HPDE6-E6E7 (cell line): ENCODE results near the gene GPR142.
"Not testable (repeated sequence)": the region's sequence is repeated elsewhere in the genome, so short reads cannot be mapped to it uniquely, and the experiment has no call there.

ENCODE experiments used
- DNase-seq: peaks from one replicate; pipeline ENCODE4 v3.0.0; 2011; ENCODE audit warnings: missing footprints; ENCODE audit errors: extremely low spot score

The GPR142 gene

DNA sequence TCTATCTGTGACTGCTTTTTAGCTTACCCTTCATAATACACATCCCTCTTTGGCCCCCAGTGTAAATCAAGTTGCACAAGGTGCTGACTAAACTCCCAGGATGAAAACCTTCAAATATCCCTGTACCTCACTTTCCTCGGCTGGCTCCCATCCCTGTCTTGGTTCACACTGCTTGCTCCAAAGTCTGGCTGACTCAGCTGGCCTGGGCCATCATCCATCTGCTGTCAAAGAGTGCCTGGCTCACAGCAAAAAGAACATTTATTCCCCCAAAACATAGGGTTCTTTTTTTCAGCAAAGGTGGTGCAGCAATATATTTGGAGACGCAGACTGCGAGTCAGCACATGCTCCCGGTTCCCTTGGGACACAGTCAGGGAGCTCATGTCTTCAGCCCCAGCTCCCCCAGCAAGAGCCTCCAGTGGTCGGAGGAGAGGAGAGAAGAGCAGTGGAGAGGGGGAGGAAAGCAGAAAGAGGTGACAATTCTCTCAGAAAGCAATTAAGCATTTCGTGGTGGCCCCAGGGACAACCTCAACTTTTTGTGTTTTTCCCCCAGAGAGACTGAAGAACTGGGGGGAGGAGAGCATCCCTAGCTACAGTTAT, 26.1 kb downstream of the GPR142 start:
- no peak for DNase-seq

DNA sequence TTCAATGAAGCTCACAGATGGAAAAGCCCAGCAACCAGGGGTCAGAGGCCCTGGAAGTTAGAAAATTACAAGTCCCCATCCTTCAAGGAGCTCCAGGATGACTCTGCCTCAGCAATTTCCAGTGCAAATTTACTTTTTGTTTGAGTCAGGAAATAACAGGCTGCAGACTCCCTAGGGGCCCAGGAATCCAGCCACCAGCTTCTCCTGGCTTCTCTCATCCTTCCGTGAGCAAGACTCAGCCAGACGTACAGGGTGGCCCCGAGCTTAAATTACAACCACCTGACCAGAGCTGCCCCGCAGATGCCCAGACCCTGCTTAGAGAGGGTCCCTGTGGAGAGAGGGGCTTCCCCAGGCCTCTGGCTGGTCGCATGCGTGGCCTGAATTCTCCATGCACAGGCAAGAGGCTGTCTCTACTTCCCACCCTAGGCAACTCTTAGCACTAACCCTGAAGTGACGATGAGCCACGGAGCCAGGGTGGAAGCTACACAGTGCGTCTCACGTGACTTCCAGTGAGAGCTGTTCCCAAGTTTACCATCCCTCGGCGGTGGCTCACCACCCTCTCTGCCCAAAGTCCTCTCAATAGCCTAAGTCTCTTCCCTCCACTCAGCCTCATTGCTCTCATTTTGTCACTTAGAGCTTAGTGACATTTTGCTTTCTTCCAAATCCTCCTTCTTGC, 27.1 kb downstream of the GPR142 start:
- DNase-seq: no peak

DNA sequence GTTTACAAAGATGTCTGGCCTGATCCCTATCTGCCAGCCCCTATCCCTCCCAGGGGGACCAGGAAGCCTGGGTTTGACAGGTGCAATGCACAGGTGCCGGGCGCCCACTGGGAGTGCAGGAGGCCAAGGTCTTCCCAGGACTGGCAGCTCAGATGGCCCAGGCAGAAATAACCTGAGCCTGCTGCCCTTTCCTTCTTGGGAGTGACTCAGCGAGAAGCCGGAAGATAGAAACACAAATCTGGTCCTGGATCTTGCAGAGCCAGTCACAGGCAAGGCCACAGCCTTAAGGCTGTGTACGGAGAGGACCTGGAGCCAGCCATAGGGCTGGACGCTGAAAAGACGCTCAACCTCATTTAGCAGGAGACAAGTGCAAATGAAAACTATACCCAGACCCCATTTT, 27.7 kb downstream of the GPR142 start:
- DNase-seq: peak; percentile 26

DNA sequence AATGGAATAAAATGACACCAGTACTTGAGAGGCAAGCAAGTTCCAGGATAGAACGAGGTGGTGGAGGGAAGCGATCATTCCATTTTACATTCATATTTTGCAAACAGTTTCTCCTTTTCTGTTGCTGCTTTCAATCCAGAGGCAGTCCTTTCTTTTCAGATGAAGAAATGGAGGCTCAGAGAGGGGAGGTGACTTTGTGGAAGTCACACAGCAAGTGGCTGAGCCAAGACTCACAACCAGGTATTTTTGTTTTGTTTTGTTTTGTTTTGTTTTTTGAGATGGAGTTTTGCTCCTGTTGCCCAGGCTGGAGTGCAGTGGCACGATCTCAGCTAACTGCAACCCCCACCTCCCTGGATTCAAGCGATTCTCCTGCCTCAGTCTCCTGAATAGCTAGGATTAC, 29.3 kb downstream of the GPR142 start:
- DNase-seq: no peak

DNA sequence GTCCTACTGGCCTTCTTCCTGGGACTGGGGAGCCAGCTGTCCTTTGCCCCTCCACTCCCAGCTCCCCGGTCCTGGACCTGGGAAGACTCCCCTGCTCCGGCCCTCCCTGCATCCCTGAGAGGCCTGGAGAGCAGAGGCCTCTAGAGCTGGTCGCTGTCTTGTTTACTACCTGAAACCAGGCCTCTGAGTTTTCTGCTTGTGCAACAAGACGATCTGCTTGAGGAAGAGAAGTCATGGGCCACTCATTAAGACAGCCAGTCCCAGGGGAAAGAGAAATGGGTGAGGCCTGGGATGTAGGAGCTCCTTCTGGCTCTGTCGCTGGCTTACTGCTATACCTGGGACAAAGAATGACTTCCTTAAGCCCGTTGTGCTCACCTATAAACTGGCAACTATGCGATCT, 34.7 kb downstream of the GPR142 start:
- DNase-seq: no peak

DNA sequence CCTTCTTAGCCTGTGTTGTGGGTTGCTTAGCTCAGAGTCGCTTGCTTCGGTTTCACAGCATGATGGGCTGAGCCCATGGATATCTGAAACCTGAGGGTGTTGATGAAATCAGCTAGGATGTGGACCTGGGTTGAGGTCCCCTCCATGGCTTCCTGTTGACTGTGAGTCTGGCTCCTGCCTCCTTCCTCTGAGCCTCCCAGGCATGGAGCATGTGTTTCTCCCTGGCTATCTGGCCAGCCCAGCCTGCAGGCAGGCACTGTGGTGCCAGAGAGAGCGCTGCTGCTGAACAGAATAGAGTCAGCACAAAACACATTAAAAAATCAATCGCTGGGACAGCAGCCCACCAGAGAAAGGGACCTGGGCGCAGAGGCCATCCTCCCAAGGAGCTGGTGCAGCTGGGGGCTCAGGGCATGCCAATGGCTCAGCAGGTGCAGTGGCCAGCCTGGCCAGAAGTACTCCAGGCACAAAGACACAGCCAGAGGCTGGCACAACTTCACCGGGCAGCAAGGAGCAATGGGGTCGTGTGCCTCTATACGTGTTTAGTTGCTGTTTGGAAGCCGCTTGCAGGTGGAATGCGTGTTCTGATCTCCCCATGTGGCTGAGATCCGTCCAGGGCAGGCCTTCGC, 36.3 kb downstream of the GPR142 start:
- DNase-seq: no peak

DNA sequence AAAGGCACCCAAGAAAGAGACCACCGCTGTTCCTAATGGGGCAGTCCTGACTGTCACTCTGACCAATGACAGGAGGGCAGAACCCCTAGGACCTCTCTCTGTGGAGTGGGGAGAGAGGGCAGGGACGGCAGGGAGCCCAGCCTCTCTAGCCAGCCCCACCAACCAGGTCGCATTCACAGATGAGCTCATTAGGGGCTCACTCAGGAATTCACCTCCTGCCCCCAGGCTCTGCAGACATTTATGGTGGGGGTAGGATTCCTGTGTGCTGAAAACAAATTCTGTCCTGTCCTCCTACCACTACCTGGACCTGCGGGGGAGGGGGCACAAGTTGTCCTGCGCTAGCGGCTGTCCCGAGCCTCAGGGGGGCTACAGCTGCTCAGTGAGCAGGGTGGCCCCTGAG, 36.9 kb downstream of the GPR142 start:
- no peak for DNase-seq

DNA sequence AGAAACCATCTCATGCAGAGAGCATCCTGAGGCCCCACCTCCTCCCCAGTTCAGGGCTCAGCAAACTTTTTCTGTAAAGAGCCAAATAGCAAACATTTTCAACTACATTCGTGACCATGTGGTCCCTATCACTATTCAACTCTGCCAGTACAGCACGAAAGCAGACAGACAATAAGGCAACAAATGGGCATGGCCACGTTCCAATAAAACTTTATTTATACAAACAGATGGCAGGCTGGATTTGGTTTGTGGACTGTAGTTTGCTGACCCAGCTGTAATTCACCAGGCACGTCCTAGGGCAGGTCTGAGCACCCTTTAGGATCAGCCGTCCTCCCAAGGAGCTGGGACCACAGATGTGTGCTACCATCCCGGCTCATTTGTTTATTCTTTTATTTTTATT, 37.5 kb downstream of the GPR142 start:
- DNase-seq: no peak

DNA sequence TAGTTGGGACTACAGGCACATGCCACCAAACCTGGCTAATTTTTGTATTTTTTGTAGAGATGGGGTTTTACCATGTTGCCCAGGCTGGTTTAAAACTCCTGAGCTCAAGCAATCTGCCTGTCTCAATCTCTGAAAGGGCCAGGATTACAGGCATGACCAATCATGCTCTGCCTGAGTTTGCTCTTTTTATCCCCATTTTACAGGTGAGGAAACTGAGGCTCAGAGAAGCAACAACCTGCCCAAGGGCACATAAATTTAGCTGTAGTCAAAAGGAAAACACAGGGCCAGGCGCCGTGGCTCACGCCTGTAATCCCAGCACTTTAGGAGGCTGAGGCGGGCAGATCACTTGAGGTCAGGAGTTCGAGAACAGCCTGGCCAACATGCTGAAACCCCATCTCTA, 38.0 kb downstream of the GPR142 start:
- DNase-seq: not testable (repeated sequence)

DNA sequence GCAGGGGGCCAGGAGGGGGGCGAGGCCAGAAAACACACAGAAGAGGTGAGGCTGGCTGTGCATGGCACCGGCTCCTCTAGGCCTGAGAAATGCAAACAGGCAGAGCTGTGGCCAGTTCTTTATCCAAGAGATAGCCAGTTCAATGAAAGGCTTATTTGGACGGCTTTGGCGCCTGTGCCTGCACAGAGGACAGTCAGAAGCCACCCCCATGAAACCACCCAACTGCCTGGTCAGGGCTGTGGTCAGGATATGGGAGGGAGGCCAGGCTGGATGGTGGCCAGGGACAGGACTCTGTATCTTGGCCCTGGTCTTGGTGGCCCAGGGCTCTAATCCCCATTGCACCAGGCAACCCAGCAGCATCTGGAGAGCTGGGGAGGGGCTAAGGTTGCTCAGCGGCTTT, 40.1 kb downstream of the GPR142 start:
- DNase-seq: no peak

DNA sequence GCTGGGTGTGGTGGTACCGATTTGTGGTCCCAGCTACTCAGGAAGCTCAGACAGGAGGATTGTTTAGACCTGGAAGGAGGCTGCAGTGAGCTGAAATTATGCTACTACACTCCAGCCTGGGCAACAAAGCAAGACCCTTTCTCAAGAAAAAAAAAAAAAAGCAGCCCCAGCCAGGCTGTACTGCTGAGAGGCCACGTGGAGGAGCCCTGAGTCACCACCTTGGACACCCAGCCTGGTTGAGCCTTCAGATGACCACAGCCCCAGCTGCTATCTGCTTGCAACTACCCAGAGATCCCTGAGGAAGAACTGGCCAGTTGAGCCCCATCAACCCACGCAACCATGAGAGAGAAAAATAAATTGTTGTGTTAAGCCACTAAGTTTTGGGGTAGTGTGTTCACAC, 41.0 kb downstream of the GPR142 start:
- no peak for DNase-seq

DNA sequence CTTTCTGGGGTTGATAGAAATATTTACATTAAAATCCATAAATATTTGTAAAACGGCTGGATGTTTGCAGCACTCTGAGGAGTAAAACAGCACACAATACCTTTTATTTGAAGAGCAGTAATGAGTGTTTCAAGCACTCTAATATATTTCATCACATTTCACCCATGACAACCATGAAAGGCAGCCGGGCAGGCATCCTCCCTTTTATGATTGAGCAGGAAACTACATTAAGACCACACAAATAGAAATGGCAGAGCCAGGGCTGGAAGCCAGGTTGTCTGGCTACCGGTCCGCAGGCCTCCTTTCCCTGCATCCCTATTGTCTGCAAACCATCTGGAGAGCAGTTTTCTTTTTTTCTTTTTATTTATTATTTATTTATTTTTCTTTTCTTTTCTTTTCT, 41.5 kb downstream of the GPR142 start:
- no peak for DNase-seq

DNA sequence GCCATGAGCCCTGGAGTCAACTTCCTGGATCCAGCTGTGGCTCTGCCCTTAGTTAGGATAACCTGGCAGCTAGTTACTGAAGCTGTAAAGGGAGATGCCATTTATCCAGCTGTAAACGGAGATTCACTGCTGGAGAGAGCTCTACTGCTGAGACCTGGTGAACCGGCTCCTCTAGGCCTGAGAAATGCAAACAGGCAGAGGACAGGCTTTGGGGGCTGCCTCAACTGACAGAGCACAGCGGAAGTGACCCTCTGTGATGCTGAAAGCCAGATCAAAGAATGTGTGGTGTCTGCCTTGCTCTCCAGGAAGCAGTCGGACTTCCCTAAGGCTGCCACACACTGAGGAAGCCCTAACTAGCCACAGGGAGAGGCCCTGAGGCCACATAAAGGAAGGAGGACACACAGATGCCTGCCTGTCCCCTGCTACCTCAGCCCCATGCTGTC, 42.7 kb downstream of the GPR142 start:
- DNase-seq: no peak

DNA sequence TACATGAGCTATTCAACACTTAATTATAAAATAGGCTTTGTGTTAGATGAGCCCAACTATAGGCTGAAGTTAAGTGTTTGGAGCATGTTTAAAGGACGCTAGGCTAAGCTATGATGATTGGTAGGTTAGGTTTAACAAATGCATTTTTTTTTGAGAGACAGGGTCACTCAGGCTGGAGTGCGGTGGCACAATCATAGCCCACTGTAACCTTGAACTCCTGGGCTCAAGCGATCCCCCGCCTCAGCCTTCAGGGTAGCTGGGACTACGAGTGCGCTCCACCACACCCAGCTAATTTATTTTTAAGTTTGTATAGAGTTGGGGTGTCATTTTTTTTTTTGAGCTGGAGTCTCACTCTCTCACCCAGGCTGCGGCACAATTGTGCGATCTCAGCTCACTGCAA, 45.3 kb downstream of the GPR142 start:
- no peak for DNase-seq

DNA sequence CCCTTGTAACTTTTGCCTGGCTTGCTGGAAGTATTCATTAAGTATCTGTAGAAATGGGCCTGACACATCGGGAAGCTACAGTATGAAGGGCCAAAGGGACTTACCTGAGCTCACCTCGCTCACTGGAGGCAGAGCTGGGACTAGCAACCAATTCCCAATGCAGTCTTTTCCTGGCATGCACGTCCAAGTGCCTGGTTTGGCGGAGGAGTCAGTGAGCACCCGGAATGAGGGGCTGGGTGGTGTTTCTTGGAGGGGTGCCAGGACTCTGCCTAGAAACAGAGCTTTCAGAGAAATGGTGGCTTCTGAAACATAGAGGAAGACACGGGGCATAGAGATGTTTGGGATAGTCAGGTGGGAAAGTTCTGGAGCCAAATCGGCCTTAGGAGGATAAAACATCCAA, 46.2 kb downstream of the GPR142 start:
- no peak for DNase-seq

DNA sequence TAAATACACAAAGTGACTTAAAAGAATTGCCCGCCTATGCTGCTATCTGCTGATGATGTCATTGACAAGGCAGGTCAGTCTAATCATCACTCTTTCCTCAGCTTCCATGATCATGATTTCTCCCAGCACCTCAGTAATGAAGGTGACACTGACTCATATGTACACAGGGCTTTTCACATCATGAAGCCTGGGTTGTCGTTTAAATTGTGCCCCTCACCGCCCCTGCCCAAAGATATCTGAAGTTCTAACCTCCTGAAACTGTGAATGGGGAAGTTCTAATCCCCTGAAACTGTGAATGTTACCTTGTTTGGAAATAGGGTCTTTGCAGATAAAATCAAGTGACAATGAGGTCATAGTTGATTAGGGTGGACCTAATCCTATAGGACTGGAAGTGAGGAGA, 47.2 kb downstream of the GPR142 start:
- DNase-seq: no peak

DNA sequence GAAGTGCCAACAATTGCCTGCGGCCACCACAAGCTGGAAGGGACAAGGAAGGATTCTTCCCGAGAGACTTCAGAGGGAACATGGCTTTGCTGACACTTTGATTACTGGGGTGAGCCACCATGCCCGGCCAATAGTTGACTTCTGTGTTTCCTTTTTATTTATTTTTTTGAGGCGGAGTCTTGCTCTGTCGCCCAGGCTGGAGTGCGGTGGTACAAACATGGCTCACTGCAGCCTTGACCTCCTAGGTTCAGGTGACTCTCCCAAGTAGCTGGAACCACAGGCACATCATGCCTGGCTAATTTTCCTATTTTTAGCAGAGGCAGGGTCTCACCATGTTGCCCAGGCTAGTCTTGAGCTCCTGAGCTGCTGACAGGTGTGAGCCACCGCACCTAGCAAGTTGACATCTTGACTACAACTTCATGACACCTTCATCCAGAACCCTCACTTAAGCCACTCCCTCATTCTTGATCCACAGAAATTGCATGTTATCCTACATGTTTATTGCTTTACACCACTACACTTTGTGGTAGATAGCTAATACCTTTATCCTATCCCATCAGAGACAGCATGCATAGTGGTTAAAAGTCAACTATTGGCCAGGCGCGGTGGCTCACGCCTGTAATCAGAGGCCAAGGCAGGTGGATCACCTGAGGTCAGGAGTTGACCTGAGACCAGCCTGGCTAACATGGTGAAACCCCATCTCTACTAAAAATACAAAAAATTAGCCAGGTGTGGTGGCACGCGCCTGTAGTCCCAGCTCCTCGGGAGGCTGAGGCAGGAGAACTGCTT, 48.5 kb downstream of the GPR142 start:
- DNase-seq: no peak

DNA sequence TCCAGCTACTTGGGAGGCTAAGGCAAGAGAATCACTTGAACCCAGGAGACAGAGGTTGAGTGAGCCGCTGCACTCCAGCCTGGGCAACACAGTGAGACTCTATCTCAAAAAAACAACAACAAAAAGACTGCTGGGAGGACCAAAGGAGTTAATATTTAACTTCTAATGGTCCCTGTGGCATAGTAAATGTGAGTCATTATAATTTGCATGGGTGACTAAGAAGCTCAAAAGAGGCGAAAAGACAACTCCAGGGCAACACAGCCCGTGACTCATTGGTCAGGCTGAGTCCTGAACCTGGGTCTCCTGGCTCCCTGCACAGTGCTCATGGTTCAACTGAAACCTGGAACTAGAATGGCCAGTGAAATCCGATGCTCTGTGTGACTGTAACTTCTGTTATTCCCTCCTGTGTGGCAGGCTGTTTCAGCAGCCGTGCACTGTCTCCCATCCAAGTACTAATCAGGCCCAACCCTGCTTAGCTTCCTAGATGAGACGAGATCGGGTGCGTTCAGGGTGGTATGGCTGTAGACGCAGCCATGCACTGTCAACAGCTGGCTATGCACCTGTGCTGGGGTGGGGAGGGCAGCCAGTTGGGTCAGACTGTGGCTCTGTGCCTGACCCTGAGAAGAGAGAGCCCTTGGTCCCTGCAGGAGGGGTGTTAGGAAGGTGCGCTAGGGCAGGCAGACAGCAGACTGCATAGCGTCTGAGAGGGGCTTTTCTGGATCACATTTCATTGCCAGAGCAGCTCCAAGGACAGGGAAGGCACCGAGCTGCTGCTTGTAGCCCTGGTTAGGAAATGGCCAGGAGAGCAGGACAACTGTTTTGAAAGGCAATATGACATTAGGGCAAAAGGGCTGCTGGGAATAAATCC, 50.1 kb downstream of the GPR142 start:
- peak; percentile 72 for DNase-seq

DNA sequence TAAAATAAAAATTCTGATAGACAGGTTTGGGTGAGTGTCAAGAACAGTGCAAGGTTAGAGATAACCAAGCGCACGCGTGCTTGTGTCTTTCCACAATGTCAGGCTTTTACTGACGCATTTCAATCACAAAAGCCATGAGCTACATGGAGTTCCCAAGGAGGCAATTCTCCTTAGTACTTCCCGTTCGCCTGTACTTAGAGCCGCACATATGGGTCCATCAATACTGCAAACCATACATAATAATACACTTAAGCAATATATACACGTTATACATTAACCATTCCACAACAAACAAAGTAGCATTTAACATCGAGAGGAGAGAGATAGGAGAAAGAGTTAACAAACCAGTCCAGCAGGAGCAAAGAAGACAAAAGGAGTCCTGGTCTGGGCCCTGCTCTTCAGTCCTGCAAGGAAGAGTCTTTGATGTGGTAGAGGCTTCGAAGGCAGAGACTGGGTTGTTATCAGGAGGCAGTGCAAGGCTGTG, 52.7 kb downstream of the GPR142 start:
- DNase-seq: no peak
